ENCODE data around the gene EP300. TPM values are rescaled to one million over a fixed set of nuclear protein-coding genes. Genes with fewer than 3 reads are reported as not detected.

EP300 gene
- total and polyA plus RNA-seq, 2 of the 8 experiments (the other 6 are each of a cell fraction or from before 2014, with no cell fraction given) = 39.5 to 109 TPM

DNA sequence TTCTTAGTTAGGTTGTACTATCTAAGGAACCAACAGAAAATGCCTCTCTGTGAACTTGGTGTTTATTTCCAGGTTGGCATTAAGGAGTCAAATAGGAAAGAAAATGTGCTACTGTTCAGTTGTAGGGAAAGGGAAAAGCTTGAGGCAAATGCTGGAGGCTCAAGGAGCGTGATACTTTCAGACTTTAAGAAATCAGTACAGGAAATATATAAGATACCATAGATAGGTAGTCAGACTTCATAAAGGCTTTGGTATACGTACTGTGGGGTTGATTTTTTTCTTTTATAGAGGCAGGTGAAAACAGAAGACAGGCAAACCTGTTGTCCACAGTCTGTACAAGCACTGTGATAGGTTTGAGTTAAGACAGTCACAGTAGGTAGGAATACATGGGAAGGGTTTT, 30.8 kb downstream of the EP300 start:
- Histone ChIP-seq H2BK15ac (ENCODE audit: low read length) (no peak overlapping the region), H3K18ac (ENCODE audit: extremely low read depth, low read length) (no peak overlapping the region), H3K9me3 (ENCODE audit: insufficient read depth in 2 of 2, low read depth in 1 of 2, low read length in 1 of 2) (no peaks in the 10 kb centered on the region), H2BK20ac (ENCODE audit: low read length) (no peak overlapping the region), H4K91ac (replicated peaks; ENCODE audit: insufficient read length, low read length) (no peak overlapping the region), H3K27ac (ENCODE audit: low read depth, low read length) (no peak overlapping the region), H3K4me3 (ENCODE audit: extremely low read depth in 1 of 4, insufficient read depth in 2 of 4, low read depth in 3 of 4, low read length in 4 of 4) (no peak overlapping the region), H3K4ac (replicated peaks; ENCODE audit: insufficient read length, low read depth, low read length) (no peak overlapping the region), H2BK5ac (ENCODE audit: low read depth, low read length) (no peak overlapping the region), H3K23me2 (ENCODE audit: low read depth, low read length) (no peaks in the 10 kb centered on the region), H4K20me1 (replicated peaks in 1 of 2; ENCODE audit: control insufficient read depth in 1 of 2, insufficient read depth in 2 of 2, low read length in 2 of 2) (peaks cover 8 to 14% of the 10 kb centered on the region in 2 experiments), H3K36me3 (ENCODE audit: control insufficient read depth in 2 of 4, insufficient read depth in 4 of 4, low read length in 3 of 4) (peaks cover 21 to 66% (median 39%) of the 10 kb centered on the region in 4 experiments), H3K14ac (ENCODE audit: insufficient read length) (no peak overlapping the region), H3K4me1 (replicated peaks in 1 of 4; ENCODE audit: control insufficient read depth in 3 of 4, insufficient read depth in 4 of 4, low read length in 3 of 4) (no peaks in the 10 kb centered on the region), H3K56ac (replicated peaks; ENCODE audit: insufficient read length, low read depth, low read length) (no peak overlapping the region), H2AFZ (ENCODE audit: low read length) (no peak overlapping the region), H3K9ac (replicated peaks in 1 of 4; ENCODE audit: extremely low read depth in 1 of 4, low read depth in 3 of 4, low read length in 3 of 4) (no peak overlapping the region), H3K23ac (ENCODE audit: insufficient read length) (no peak overlapping the region), H3K79me1 (ENCODE audit: low read depth, low read length) (no peaks in the 10 kb centered on the region; the same call in 1 of the 2 replicates), H3K79me2 (ENCODE audit: control insufficient read depth in 1 of 2, insufficient read depth in 2 of 2, low read length in 2 of 2) (peaks cover 0 to 82% of the 10 kb centered on the region in 2 experiments; a peak in 3 of 4 replicates), H4K8ac (ENCODE audit: extremely low read depth, insufficient read depth, low read length) (no peak overlapping the region), H2BK120ac (replicated peaks; ENCODE audit: low read depth, low read length) (no peak overlapping the region), H4K5ac (ENCODE audit: insufficient read length, low read depth, low read length) (no peak overlapping the region), H2BK12ac (ENCODE audit: low read depth, low read length) (no peak overlapping the region), H3K4me2 (ENCODE audit: insufficient read depth in 1 of 2, low read depth in 2 of 2, low read length in 2 of 2) (no peak overlapping the region), H3K27me3 (replicated peaks in 1 of 4; ENCODE audit: control insufficient read depth in 3 of 4, extremely low read depth in 1 of 4, insufficient read depth in 3 of 4, low read length in 3 of 4) (no peaks in the 10 kb centered on the region), H2AK5ac (ENCODE audit: low read depth, low read length) (no peak overlapping the region)
- ChIA-PET CTCF (ENCODE audit: partially characterized antibody) (interaction anchor here (1.1 to 1.7 kb wide), 2 partner anchors 201 to 204 kb away, joined by 3 to 7 read pairs; no protein-coding TSS in a partner anchor), POLR2A (ENCODE audit: partially characterized antibody) (interaction anchor here (1.0 kb wide), 1 partner anchor 22 kb away, joined by 3 read pairs; no protein-coding TSS in a partner anchor)
- no peak for TF ChIP-seq RFX5 (IDR thresholded peaks at IDR 0.05; ENCODE audit: borderline replicate concordance, low read depth, low read length)
- TF ChIP-seq SAP30 (IDR thresholded peaks at IDR 0.05; ENCODE audit: insufficient read depth, insufficient replicate concordance, low read length) = no peak
- TF ChIP-seq RNF2 (IDR thresholded peaks at IDR 0.05; ENCODE audit: borderline replicate concordance, low read depth, low read length, missing control alignments, poor library complexity, severe bottlenecking) = no peak
- TF ChIP-seq, protein P1, sequence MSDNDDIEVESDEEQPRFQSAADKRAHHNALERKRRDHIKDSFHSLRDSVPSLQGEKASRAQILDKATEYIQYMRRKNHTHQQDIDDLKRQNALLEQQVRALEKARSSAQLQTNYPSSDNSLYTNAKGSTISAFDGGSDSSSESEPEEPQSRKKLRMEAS (IDR thresholded peaks at IDR 0.05) = no peak
- TF ChIP-seq, protein P2, sequence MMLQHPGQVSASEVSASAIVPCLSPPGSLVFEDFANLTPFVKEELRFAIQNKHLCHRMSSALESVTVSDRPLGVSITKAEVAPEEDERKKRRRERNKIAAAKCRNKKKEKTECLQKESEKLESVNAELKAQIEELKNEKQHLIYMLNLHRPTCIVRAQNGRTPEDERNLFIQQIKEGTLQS (IDR thresholded peaks at IDR 0.05; ENCODE audit: insufficient read depth, low read depth, low read length) = no peak
- no peak for TF ChIP-seq CEBPB (IDR thresholded peaks at IDR 0.05; ENCODE audit: low read depth, low read length)
- no peak for TF ChIP-seq EP300 (IDR thresholded peaks at IDR 0.05; ENCODE audit: borderline replicate concordance in 1 of 2, low read depth in 2 of 2, low read length in 2 of 2)
- no peak for TF ChIP-seq POU5F1 (IDR thresholded peaks at IDR 0.05; ENCODE audit: low read depth, low read length)
- no peak for TF ChIP-seq SP1 (IDR thresholded peaks at IDR 0.05; ENCODE audit: low read depth, low read length)
- no peak for TF ChIP-seq POLR2AphosphoS5 (IDR thresholded peaks at IDR 0.05; ENCODE audit: low read depth, low read length)
- FAIRE-seq (no peak), DNase-seq (ENCODE audit: low read depth in 1 of 2, low spot score in 2 of 2) (no peak)
- 95% methylated on average over 2 of the region's 2 CpGs; no CpG with 5 or more reads in 1 of the 2 experiments for WGBS, 2 experiments (ENCODE audit: extremely low coverage in 1 of 2, insufficient coverage in 1 of 2, insufficient read length in 1 of 2, insufficient replicate concordance in 2 of 2, low coverage in 1 of 2, low lambda C conversion rate in 2 of 2, missing lambda C conversion rate in 1 of 2)
